Activated CD8-positive, alpha-beta T cell treated with anti-CD3 and anti-CD28 coated beads for 36 hours (primary cell): ENCODE data around the gene RGPD5. TPM values are rescaled to one million over a fixed set of nuclear protein-coding genes. Genes with fewer than 3 reads are reported as not detected.
A peak's percentile ranks its signal among the peaks of the same experiment; 100 is the strongest.
"Not testable (repeated sequence)": the region's sequence is repeated elsewhere in the genome, so short reads cannot be mapped to it uniquely, and the experiment has no call there.

ENCODE experiments used
- ATAC-seq: fragments of 200-7000 bp; cut with Tn5 transposase; one replicate; pipeline ENCODE4 v1.10.0; 2021; ENCODE audit warnings: mild to moderate bottlenecking, moderate library complexity
- CTCF ChIA-PET: fragments of 350-600 bp; sonication (Branson Sonifier 250); formaldehyde crosslinking; loops from one replicate; lab custom pipeline; 2021; ENCODE audit warnings: antibody characterized with exemption; lab: Charles Lee
- POLR2A ChIA-PET: fragments of 350-600 bp; sonication (Branson Sonifier 250); formaldehyde crosslinking; loops from one replicate; lab custom pipeline; 2021; ENCODE audit warnings: antibody characterized with exemption; lab: Charles Lee
- DNase-seq: peaks from one replicate; pipeline ENCODE4 v3.0.0-alpha.2; 2020
- H3K27ac Mint-ChIP-seq: one replicate; pipeline ENCODE4 v1.8.0; 2021; ENCODE audit warnings: mild to moderate bottlenecking, mixed read lengths
- H3K27me3 Mint-ChIP-seq: one replicate; pipeline ENCODE4 v1.8.0; 2021; ENCODE audit warnings: mixed read lengths
- H3K36me3 Mint-ChIP-seq: one replicate; pipeline ENCODE4 v1.8.0; 2021; ENCODE audit warnings: low read depth, mixed read lengths
- H3K4me1 Mint-ChIP-seq: one replicate; pipeline ENCODE4 v1.8.0; 2021; ENCODE audit warnings: low read depth, mixed read lengths
- H3K4me3 Mint-ChIP-seq: one replicate; pipeline ENCODE4 v1.8.0; 2021; ENCODE audit warnings: mild to moderate bottlenecking, moderate library complexity, mixed read lengths
- H3K9me3 Mint-ChIP-seq: one replicate; pipeline ENCODE4 v1.8.0; 2021; ENCODE audit warnings: mixed read lengths
- intact Hi-C: fragments of 100-400 bp; cut with micrococcal nuclease; formaldehyde crosslinking; loops from one replicate; pipeline ENCODE4 v1.10.0; 2022
- total RNA-seq, 2 experiments: library from RNA; stranded (reverse); gene quantifications; one replicate each; pipeline ENCODE4 v1.2.3, GENCODE V29; 2021

The RGPD5 gene
- total RNA-seq, 2 experiments from 2014 or later, result 31.1 to 35.4 TPM

DNA sequence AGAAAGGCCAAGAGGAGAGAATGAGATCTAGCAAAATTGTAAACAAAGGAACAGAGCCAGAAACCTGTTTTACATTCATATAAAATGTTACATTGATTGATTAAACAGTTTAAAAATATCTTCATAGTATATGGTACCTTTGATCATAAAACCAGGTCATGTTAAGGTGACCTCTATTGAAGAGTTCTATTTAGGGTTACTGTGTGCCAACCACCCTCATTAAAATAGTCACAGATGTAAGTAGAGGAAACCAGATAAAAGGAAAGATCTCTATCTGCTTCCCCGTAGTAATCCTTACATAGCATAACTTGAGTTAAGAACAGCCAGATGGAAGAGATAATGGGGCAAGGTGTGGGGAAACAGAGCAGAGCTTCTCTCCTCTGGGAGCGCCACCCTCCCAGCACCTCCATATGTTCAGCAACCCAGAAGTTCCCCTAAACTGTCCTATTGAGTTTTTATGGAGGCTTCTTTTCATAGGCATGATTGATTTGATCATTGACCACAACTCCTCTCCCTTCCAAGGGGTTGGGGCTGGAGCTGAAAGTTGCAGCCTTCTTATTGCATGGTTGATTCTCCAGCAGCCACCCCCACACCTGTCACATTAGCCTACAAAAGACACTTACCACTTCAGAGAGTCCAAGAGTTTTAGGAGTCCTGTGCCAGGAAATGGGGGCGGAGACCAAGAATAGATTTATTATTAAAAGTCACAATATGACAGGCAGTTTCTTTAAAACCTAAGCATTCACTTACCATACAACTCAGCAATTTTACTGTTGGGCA is 101.2 kb downstream of the RGPD5 start:
- H3K36me3 Mint-ChIP-seq, DNase-seq, H3K4me1 Mint-ChIP-seq, intact Hi-C loops, H3K9me3 Mint-ChIP-seq, CTCF ChIA-PET, H3K27me3 Mint-ChIP-seq, H3K27ac Mint-ChIP-seq, H3K4me3 Mint-ChIP-seq, POLR2A ChIA-PET: not testable (repeated sequence)
- ATAC-seq, result peak; percentile 26

DNA sequence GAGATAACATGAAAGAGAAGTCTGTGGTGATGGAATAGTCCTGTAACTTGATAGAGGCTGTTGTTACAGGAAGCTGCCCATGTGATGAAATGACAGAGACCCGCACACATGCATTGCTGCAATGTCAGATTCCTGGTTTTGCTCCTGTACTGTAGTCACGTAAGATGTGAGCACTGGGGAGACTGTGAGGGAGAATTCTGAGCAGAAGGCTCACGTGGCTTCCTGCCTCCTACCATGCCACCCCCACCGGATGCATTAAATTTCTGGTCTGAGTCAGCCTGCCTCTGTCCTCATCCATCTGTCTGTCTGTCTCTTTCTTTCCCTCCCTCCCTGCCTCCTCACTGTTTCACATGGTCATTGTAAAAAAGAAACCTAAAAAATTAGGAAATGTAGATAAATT is 102.1 kb downstream of the RGPD5 start:
- H3K27me3 Mint-ChIP-seq, intact Hi-C loops, H3K36me3 Mint-ChIP-seq, H3K27ac Mint-ChIP-seq, H3K9me3 Mint-ChIP-seq, H3K4me1 Mint-ChIP-seq, H3K4me3 Mint-ChIP-seq, CTCF ChIA-PET, POLR2A ChIA-PET, DNase-seq: not testable (repeated sequence)
- ATAC-seq, result peak; percentile 98

DNA sequence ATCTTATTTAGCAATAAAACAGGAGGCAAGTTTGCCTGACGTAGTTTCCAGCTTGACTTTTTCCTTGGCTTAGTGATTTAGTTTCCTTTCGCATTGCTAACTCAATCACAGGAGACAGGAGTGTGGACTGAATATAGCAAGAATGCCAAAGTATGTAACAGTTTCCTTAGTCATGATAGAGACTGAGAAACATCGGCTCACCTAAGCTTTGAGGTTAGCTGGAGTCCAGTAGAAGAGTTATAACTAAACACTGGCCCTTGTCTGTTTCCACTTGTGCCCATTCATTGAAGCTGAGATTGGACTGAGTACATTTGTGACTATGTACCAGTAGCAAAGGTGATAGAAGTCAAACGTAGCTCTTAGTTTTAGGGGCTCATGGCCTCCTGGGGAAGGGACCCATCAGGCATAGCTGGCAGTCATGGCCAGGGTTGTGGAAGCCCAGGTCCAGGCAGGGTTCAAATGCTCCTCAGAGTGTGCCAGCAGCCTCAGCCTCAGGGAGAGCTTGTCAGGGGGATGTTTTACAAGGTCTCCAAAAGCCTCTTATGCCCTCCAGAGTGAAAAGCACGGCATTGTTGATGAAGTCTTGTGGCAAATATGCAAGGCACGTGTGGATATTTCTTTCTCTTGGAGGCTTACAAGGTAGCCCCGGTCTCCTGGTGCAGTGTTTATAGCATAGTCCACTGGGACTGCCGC is 103.8 kb downstream of the RGPD5 start:
- H3K4me3 Mint-ChIP-seq, H3K27ac Mint-ChIP-seq, H3K4me1 Mint-ChIP-seq, H3K27me3 Mint-ChIP-seq, POLR2A ChIA-PET, ATAC-seq, H3K36me3 Mint-ChIP-seq, CTCF ChIA-PET, intact Hi-C loops, DNase-seq, H3K9me3 Mint-ChIP-seq: not testable (repeated sequence)

DNA sequence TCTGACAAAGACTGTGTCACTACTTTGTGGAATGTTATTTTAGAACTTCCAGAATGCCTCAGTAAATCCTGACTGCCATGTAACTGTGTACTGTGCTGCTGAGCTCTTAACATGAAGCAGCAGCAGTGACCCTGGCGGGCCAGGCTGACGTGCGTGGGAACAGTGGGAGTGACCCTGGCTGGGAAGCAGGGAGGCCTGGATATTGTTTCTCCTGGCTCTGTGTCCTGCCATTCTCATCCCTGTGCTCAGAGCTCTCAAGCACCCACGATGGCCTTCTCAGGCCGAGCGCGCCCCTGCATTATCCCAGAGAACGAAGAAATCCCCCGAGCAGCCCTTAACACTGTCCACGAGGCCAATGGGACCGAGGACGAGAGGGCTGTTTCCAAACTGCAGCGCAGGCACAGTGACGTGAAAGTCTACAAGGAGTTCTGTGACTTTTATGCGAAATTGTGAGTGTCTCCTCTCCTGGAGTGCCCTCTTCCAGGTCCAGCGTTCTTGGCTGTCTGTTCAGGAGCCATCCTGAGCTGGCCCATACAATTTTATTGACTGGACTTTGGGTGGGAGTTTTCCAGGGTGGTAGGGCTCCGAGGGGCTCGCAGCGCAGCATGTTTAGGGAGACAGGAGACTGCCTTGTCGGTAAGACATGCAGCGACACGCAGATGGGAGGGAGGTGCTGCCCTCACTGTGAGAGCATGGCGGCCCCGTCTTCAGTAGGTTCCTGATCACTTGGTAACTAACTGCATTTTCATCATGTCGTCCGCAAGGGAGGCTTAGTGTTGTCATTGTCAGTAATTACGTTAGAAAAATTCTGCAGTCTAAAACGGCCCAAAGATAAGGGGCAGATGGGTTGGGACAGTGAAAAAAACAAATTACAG is 104.6 kb downstream of the RGPD5 start, which contains the start of gene LIMS3:
Gene LIMS3, plus strand, starts transcription at position 227 of the 875 bp plus-strand sequence. Its CDS starts 41 bp downstream, at position 268.
- intact Hi-C loops, H3K9me3 Mint-ChIP-seq, ATAC-seq, H3K27me3 Mint-ChIP-seq, H3K4me3 Mint-ChIP-seq, H3K4me1 Mint-ChIP-seq, POLR2A ChIA-PET, DNase-seq, CTCF ChIA-PET, H3K36me3 Mint-ChIP-seq, H3K27ac Mint-ChIP-seq: not testable (repeated sequence)

DNA sequence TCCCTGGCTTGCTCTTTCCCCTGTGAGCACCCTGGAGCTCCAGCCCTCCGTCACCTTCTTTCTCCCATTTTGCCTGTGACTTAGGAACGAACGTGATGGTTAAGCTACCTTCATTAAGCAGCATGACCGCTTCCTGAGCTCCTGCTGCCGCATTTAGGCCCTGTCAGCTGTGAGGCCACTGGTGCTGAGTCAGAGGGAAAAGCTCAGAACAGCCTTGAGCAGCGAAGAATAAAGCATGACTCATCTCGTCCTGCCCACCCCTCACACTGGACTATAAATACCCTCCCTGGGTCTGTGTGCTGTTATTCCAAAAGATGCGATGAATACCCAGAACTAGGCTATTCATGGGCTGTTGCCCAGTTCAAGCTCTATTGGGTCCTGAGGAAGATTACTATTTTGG is 111.7 kb downstream of the RGPD5 start:
- H3K36me3 Mint-ChIP-seq, DNase-seq, H3K4me3 Mint-ChIP-seq, H3K27me3 Mint-ChIP-seq, CTCF ChIA-PET, H3K4me1 Mint-ChIP-seq, POLR2A ChIA-PET, intact Hi-C loops, H3K27ac Mint-ChIP-seq, H3K9me3 Mint-ChIP-seq, ATAC-seq: not testable (repeated sequence)

Other genes starting within 250 kb of the RGPD5 start
- under 1 TPM; 0.49 to 0.86 TPM for gene SEPTIN10, start 180.3 kb upstream of the RGPD5 start, total RNA-seq
- under 1 TPM; 0.29 TPM for gene SOWAHC, start 179.9 kb upstream of the RGPD5 start, total RNA-seq
- gene LIMS3, start 104.4 kb downstream of the RGPD5 start, total RNA-seq, result under 1 TPM; 0.74 to 0.77 TPM